Motor neuron (in vitro differentiated cells): Measurements from ENCODE around the gene ARHGAP9. TPM values are rescaled to one million over a fixed set of nuclear protein-coding genes. Genes with fewer than 3 reads are reported as not detected.

Experiments used
- ATAC-seq, 8 experiments: fragments of 200-7000 bp; cut with Tn5 transposase; replicated peaks in 6 of 8; 2 replicates each; pipeline ENCODE4 v1.8.0; 2021; ENCODE audit warnings: mild to moderate bottlenecking in 8 of 8, moderate library complexity in 8 of 8
- H3K27ac ChIP-seq, 2 donors: fragments of 250-450 bp; sonication (Bioruptor Pico); 2 replicates each; pipeline ENCODE4 v1.9.0; 2021; ENCODE audit warnings: antibody characterized with exemption in 2 of 2, mild to moderate bottlenecking in 2 of 2, moderate library complexity in 1 of 2
- H3K4me1 ChIP-seq, 2 donors: fragments of 250-450 bp; sonication (Bioruptor Pico); replicated peaks in 1 of 2; 2 replicates each; pipeline ENCODE4 v1.6.1; 2021; ENCODE audit warnings: antibody characterized with exemption in 2 of 2, mild to moderate bottlenecking in 2 of 2, moderate library complexity in 1 of 2
- H3K4me3 ChIP-seq, 5 donors: fragments of 250-450 bp; sonication (Bioruptor Pico); 2 replicates each; pipeline ENCODE4 v1.9.0; 2021; ENCODE audit warnings: antibody characterized with exemption in 5 of 5, mild to moderate bottlenecking in 5 of 5, moderate library complexity in 4 of 5
- WGBS, 10 experiments: fragments of 450-650 bp; shearing (Covaris generic); methylation state at CpG; one replicate each; pipeline ENCODE4 v1.0.0; 2022; 5-methylcytosine and 5-hydroxymethylcytosine counted together
- in situ Hi-C, 9 experiments: fragments of 400-800 bp; cut with MboI; loops; one replicate each; pipeline ENCODE4 v1.15.0; 2021; ENCODE audit warnings: low sequenced_read_pairs in 9 of 9, low pct_unique_long_range_greater_than_20kb in 2 of 9; ENCODE audit not compliant: unreplicated experiment in 9 of 9
- total RNA-seq, 8 experiments: library from RNA; unstranded; fragments of 300-600 nt; gene quantifications; 2 replicates each; pipeline versions ENCODE4 v1.2.3 to v1.2.4, GENCODE V29; 2022

ARHGAP9 gene
- total RNA-seq, 8 experiments from 2014 or later = 0.45 to 6.2 (median 2.0) TPM

DNA sequence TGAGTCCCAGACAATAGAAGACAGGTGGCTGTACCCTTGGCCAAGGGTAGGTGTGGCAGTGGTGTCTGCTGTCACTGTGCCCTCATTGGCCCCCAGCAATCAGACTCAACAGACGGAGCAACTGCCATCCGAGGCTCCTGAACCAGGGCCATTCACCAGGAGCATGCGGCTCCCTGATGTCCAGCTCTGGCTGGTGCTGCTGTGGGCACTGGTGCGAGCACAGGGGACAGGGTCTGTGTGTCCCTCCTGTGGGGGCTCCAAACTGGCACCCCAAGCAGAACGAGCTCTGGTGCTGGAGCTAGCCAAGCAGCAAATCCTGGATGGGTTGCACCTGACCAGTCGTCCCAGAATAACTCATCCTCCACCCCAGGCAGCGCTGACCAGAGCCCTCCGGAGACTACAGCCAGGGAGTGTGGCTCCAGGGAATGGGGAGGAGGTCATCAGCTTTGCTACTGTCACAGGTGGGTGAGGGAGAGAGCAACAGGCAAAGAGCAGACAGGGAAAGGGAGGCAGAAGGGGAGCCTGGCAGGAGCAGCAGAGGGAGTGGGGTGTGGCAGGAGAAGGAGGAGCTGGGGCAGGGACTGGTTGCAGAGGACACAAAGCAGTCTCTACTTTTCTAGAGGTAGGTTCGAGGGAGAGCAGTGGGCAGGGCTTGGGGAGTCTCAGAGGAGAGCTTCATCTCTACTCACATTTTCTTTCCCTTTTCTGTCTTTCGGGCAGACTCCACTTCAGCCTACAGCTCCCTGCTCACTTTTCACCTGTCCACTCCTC lies 24.1 kb downstream of the ARHGAP9 start:
- peak overlapping the region in 3 of 5 donors; percentile 5 to 56 (median 51) for H3K4me3 ChIP-seq

GRCh38 chr12:57454566-57455373 lies 24.9 kb downstream of the ARHGAP9 start, which contains the start of gene INHBE:
INHBE (plus strand) TSS chr12:57455307; CDS start chr12:57455537, 230 bp downstream.
- in situ Hi-C loops = loop anchor here in 2 of 9 experiments (10.0 to 25.0 kb wide), 2 partner anchors 140 to 217 kb away; partner anchors contain the start of gene SHMT2 (in 1 of the 2)
- Histone ChIP-seq H3K4me1 (peaks cover 48 to 58% of the 10 kb centered on the region in 2 donors), H3K4me3 (peak within 1 kb of the TSS in 3 of 5 donors; percentile 5 to 56 (median 51)), H3K27ac (peak within 1 kb of the TSS; percentile 92 to 97)
- peak in 6 of 8 experiments; percentile 3 to 78 (median 66) for ATAC-seq
- WGBS, 10 experiments = 40 to 80% (median 70%) methylated on average over 1 to 2 of the region's 10 CpGs; no CpG with 5 or more reads in 4 of the 10 experiments

More for the DNA sequence above, 24.1 kb downstream of the ARHGAP9 start:
- Histone ChIP-seq H3K4me1 (peaks cover 53 to 60% of the 10 kb centered on the region in 2 donors), H3K27ac (peak overlapping the region; percentile 92 to 97)
- WGBS, 10 experiments = 30 to 88% (median 45%) methylated on average over 2 to 4 of the region's 10 CpGs; no CpG with 5 or more reads in 6 of the 10 experiments
- no peak for ATAC-seq
- in situ Hi-C loops = loop anchor here in 2 of 9 experiments (10.0 to 25.0 kb wide), 2 partner anchors 141 to 218 kb away; partner anchors contain the start of gene SHMT2 (in 1 of the 2)

GRCh38 chr12:57454213-57454565 lies 25.5 kb downstream of the ARHGAP9 start:
- Histone ChIP-seq H3K4me3 (no peak overlapping the region), H3K4me1 (peaks cover 48 to 58% of the 10 kb centered on the region in 2 donors), H3K27ac (peak overlapping the region; percentile 92 to 97)
- in situ Hi-C loops = loop anchor here in 2 of 9 experiments (10.0 to 25.0 kb wide), 2 partner anchors 139 to 217 kb away; partner anchors contain the start of gene SHMT2 (in 1 of the 2)
- WGBS, 10 experiments = 100% methylated on average over 1 to 2 of the region's 2 CpGs; no CpG with 5 or more reads in 4 of the 10 experiments
- ATAC-seq = no peak

GRCh38 chr12:57452937-57453509 lies 26.6 kb downstream of the ARHGAP9 start:
- peak overlapping the region; percentile 4 to 12 for H3K27ac ChIP-seq
- peak; percentile 41 to 76 (median 52) for ATAC-seq
- no peak overlapping the region for H3K4me3 ChIP-seq
- in situ Hi-C loops = loop anchor here in 2 of 9 experiments (10.0 to 25.0 kb wide), 2 partner anchors 138 to 216 kb away; partner anchors contain the start of gene SHMT2 (in 1 of the 2)
- 0 to 60% (median 34%) methylated on average over 1 to 3 of the region's 7 CpGs; no CpG with 5 or more reads in 6 of the 10 experiments for WGBS, 10 experiments
- H3K4me1 ChIP-seq = peaks cover 39 to 48% of the 10 kb centered on the region in 2 donors

DNA sequence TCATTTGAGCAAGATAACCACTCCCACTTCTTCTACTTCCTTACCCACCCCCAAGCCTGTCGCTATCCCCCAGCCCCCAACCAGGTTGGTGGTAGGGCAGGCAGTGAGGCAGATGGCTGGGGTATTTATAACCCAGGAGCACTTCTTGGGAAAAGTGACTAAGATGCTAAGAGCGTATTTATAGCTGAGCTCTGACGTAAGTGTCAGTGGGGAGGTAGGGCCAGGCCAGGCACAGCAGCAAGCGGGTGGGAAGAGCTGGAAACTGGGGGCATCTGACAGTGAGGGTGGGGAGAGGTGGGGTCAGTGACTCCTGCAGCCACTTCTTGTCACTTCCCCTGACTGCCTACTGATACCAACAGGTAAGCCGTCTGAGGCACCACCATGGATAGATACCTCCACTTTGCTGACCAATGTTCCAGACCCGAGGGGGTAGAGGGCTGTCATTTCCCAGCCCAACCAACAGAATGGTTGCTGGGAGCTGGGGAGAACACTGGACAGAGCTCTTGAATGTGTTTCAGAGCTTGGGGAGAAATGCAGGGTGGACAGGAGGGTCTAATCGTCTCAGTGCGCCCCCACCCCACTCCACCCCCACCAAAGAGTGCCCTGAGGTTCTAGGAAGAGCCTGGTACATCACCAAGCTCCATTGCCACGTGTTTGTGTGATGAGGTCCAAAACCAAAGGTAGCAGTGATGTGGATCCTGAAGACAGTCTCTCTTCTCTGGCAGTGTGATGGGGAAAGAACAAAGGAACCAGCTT lies 27.3 kb downstream of the ARHGAP9 start:
- in situ Hi-C loops = loop anchor here in 2 of 9 experiments (10.0 to 25.0 kb wide), 2 partner anchors 138 to 215 kb away; partner anchors contain the start of gene SHMT2 (in 1 of the 2)
- 17 to 63% methylated on average over 1 to 2 of the region's 9 CpGs; no CpG with 5 or more reads in 8 of the 10 experiments for WGBS, 10 experiments
- Histone ChIP-seq H3K4me3 (no peak overlapping the region), H3K4me1 (peaks cover 32 to 43% of the 10 kb centered on the region in 2 donors), H3K27ac (peak overlapping the region; percentile 4 to 12)
- peak; percentile 12 to 79 (median 50) for ATAC-seq

GRCh38 chr12:57451233-57451778 lies 28.4 kb downstream of the ARHGAP9 start:
- Histone ChIP-seq H3K4me1 (peaks cover 32 to 35% of the 10 kb centered on the region in 2 donors), H3K4me3 (no peak overlapping the region), H3K27ac (no peak overlapping the region)
- in situ Hi-C loops = loop anchor here in 2 of 9 experiments (10.0 to 25.0 kb wide), 2 partner anchors 137 to 214 kb away; partner anchors contain the start of gene SHMT2 (in 1 of the 2)
- ATAC-seq = no peak
- WGBS, 10 experiments = 28 to 100% (median 78%) methylated on average over 1 to 3 of the region's 6 CpGs; no CpG with 5 or more reads in 4 of the 10 experiments

GRCh38 chr12:57450057-57450456 lies 29.6 kb downstream of the ARHGAP9 start:
- no peak overlapping the region for H3K4me3 ChIP-seq
- no peak for ATAC-seq
- in situ Hi-C loops = loop anchor here in 2 of 9 experiments (10.0 to 25.0 kb wide), 2 partner anchors 135 to 213 kb away; partner anchors contain the start of gene SHMT2 (in 1 of the 2)
- no peak overlapping the region for H3K27ac ChIP-seq
- 88 to 100% (median 90%) methylated on average over 1 to 3 of the region's 3 CpGs; no CpG with 5 or more reads in 4 of the 10 experiments for WGBS, 10 experiments
- peaks cover 22 to 23% of the 10 kb centered on the region in 2 donors for H3K4me1 ChIP-seq

- ATAC-seq = no peak
- no peak overlapping the region for H3K4me3 ChIP-seq
- WGBS, 10 experiments = 80 to 100% methylated on average over 1 of the region's 7 CpGs; no CpG with 5 or more reads in 8 of the 10 experiments
- no peak overlapping the region for H3K27ac ChIP-seq
- peaks cover 15 to 16% of the 10 kb centered on the region in 2 donors for H3K4me1 ChIP-seq
- in situ Hi-C loops = loop anchor here in 1 of 9 experiments (25.0 kb wide), 1 partner anchor 137 kb away; no protein-coding TSS in a partner anchor
Measured at GRCh38 chr12:57449375-57449774, 30.3 kb downstream of the ARHGAP9 start.

- peaks cover 11 to 13% of the 10 kb centered on the region in 2 donors for H3K4me1 ChIP-seq
- no peak for ATAC-seq
- no peak overlapping the region for H3K27ac ChIP-seq
- H3K4me3 ChIP-seq = no peak overlapping the region
- in situ Hi-C loops = loop anchor here in 1 of 9 experiments (25.0 kb wide), 1 partner anchor 136 kb away; no protein-coding TSS in a partner anchor
- WGBS, 10 experiments = 9 to 83% (median 70%) methylated on average over 1 to 2 of the region's 2 CpGs; no CpG with 5 or more reads in 1 of the 10 experiments
Measured at GRCh38 chr12:57448669-57449068, 31.0 kb downstream of the ARHGAP9 start.

DNA sequence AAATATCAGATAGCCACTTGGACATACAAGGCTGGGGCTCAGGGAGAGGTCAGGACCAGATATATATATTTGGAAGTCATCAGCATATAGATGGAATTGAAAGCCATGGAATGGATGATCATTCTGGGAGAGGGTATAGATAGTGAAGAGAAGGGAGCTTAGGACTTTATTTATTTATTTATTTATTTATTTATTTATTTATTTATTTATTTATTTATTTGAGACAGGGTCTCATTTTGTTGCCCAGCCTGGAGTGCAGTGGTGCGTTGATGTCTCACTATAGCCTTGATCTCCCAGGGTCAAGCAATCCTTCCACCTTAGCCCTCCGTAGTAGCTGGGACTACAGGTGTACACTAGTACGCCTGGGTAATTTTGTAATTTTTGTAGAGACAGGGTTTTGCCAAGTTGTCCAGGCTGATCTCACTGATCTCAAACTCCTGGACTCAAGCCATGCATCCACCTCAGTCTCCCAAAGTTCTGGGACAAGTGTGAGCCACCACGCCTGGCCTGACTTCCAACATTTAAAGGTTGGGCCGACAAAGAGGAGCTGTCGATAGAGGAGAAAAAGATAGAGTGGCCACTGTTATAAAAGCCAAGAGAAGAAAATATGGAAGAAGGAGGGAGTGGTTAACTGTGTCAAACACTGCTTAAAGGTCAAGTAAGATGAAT lies 33.2 kb downstream of the ARHGAP9 start:
- ATAC-seq = no peak
- WGBS, 10 experiments = 81 to 100% (median 94%) methylated on average over 1 to 6 of the region's 6 CpGs
- H3K4me1 ChIP-seq = no peaks in the 10 kb centered on the region
- in situ Hi-C loops = loop anchor here in 1 of 9 experiments (25.0 kb wide), 1 partner anchor 134 kb away; no protein-coding TSS in a partner anchor
- no peak overlapping the region for H3K27ac ChIP-seq
- no peak overlapping the region for H3K4me3 ChIP-seq
